HG03039 (cell line): Measurements from ENCODE around the gene ECI1.
A peak's percentile ranks its signal among the peaks of the same experiment; 100 is the strongest.

ENCODE experiments used
- ATAC-seq: cut with Tn5 transposase; IDR thresholded peaks from one replicate; pipeline ENCODE4 v1.9.1; 2021; ENCODE audit warnings: mild to moderate bottlenecking, moderate library complexity; ENCODE audit not compliant: unreplicated experiment

The ECI1 gene, protein sequence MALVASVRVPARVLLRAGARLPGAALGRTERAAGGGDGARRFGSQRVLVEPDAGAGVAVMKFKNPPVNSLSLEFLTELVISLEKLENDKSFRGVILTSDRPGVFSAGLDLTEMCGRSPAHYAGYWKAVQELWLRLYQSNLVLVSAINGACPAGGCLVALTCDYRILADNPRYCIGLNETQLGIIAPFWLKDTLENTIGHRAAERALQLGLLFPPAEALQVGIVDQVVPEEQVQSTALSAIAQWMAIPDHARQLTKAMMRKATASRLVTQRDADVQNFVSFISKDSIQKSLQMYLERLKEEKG

DNA sequence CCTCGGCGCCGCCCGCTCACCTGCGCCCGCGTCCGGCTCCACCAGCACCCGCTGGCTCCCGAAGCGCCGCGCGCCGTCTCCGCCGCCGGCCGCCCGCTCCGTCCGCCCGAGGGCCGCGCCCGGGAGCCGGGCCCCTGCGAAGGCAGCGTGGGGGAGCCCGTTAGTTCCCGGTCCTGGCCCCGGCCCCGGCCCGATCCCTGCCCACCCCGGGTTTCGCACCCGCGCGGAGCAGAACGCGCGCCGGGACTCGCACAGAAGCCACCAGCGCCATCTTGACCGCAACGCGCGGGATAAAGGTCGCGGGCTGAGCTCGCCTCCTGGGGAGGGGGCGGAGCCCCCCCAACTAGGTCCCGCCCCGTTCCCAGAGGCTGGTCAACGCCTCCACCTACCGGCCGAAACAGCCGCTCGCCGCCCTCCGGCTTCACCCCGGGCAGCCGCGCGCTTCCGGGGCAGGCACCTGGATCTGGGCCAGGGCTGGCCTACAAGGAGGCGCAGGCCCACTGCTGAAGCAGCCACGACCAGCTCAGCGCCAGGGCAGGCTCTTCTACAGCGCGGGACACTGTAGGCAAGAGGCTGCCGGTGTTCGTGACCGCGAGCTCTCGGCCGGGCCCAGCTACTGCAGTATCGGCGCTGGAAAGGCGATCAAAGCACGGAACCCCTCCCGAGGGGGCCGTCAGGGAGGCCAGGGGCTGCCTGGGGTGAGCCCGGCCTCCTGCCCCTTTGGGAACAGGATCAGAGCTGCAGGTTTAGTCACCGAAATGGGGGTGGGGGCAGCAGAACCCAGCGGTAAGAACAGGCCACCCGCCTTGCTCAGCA is at the start of gene ECI1:
ECI1 (minus strand) TSS at position 292 of the 816 bp plus-strand sequence; CDS start at position 271, 21 bp downstream.
- peak; percentile 84 for ATAC-seq

DNA sequence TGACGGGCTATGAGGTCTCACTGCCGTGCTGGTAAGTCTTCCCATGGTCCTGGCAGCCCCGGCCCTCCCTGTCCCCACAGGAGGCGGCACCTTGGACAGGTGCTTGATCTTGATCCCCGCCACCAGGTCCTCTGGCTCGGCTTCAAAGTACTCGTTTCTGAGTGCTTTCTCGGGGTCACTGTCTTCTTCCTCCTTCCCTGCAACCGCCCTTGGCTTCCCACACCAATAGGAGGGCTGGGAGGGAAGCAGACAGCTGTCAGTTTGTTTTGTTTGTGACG is 48.5 kb upstream of the ECI1 start:
- no peak for ATAC-seq

DNA sequence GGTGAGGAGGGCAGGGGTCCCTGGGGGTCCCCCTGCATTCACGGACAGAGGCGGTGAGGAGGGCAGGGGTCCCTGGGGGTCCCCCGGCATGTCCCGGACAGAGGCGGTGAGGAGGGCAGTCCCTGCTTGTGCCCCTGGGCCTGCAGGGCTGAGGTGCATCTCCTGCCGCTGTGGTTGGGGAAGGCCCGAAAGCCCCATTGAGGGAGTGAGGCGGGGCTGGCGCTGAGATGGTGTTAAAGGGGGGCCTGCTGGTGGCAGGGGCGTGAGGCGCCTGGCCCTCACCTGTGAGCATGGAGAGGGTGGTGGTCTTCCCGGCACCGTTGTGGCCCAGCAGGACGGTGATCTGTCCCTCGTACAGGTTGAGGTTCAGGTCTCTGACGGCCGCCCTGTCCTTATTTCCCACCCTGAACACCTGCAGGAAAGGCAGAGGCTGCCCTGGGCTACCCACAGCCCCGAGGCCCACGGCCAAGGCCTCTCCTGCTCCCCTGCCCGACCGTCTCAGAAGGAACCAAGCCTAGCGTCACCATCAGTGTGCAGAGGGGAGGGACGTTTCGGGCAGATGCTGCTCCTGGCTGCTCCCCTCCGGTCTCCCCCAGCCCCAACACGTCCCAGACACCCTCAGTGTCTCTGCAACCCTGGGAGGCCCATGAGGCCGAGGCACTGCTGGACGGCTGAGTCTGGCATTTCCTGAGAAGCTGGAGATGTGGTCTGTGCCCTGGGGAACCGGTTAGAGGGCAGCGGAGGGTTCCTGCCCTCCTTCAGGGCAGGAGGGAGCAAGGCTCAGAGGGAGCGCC is 47.9 kb upstream of the ECI1 start:
- no peak for ATAC-seq

DNA sequence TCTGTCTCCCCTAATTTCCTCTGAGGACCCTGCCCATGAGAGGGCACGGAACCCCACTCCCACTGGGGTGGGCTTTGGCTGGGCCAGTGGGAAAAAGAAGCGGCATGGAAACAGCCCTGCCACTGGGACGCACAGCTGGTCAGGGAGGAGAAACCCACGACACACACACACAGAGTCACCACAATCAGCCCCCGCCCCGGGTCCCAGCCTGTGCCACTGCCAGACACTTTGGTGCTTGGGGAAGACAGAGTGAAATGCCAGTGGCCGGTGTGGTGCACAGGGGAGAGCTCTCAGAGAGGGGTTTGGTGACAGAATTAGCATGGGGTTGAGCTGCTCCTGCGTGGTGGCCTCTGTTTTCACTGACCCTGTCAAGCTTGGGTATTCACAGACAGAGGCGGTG is 47.2 kb upstream of the ECI1 start:
- ATAC-seq, result no peak

DNA sequence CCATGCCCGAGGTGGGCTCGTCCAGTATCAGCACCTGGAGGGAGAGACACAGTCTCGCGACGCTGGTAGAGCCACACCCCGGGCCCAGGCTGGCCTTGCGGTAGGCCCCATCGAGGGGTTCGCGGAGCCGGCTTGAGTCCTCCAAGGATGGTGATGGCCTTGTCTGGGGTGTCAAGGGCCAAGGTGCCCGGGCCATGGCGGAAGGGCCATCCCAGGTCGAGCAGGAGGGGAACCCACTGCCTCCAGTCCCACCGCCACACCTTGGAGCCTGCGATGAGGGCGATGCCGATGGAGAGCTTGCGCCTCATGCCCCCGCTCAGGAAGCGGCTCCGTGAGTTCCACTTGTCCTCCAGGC is 46.1 kb upstream of the ECI1 start:
- no peak for ATAC-seq

DNA sequence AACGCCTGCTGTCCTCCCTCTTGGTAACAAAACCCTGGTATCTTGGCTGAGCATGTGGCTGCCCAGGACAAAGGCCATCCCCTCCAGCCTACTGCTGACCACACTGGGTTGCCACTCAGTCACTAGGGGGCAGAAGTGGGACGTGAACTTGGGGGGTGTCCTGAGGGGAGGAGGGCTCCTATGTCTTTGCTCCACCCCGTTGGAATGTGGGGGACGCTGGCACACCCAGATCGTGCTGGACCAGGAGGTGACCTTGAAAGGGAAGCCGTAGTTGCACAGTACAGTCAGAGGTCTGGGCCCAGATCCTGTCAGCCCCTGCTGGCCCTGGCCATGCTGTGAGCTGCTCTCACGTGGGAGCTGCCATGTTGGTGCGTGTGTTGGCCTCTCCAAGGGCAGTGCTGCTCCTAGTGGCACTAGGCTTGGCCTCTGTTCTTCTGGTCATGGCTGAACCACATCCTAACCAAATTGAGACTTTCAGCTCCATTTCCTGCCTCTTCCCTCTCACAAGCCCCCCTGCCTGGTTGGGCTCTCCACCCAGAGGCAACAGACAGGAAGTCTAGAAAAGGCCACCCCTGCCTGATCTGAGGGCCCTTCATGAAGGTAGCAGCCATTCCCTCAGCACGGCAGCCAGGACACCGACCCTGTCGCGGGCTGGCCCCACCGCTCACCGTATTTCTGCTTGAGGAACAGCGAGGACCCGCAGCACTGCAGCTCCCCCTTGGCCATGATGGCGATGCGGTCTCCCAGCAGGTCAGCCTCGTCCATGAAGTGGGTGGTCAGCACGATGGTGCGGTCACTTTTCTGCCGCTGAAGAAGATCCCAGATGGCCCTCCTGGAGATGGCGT is 45.5 kb upstream of the ECI1 start:
- ATAC-seq, result no peak

DNA sequence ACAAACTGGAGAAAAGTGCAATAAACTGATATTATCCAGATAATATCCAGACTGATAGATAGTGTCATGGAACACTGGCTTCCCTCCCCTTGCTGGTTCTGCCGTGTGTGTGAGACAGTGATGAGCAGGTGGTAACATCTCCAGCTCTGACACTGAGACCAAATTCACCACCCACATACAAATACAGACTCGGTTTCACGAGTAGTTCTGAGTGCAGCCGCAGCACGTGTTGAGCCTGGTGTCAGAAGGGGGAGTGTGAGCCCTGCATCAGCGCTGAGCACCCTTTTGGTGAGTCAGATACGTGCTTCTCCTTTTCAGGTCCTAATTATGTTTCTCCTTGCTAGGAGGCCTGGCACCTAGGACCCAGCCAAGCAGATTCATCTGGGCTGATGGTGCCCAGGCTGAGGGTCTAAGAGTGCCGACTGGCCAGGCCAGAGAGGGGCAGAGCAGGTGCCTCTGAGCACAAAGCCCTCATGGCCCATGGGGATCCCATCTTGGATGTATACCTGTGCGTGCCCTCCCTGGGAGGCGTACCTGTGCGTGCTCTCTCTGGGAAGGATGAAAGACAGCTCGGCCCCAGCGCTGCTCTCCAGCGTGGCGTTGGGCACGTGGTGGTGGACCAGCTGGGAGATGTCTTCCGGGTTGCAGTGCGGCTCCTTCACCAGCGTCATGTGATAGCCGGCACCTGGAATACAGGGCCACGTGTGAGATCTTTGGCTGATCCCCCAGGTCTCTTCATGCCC is 43.8 kb upstream of the ECI1 start:
- no peak for ATAC-seq

DNA sequence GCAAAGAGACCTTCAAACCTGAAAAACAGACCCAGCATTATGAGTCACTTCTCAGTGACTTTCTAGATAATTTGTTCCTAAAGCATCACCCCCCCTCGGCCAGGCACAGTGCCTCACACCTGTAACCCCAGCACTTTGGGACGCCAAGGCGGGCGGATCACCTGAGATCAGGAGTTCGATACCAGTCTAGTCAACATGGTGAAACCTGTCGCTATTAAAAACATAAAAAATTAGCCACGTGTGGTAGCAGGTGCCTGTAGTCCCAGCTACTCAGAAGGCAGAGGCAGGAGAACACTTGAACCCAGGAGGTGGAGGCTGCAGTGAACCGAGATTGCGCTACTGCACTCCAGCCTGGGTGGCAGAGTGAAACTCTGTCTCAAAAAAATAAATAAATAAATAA is 40.8 kb upstream of the ECI1 start:
- ATAC-seq, result no peak

DNA sequence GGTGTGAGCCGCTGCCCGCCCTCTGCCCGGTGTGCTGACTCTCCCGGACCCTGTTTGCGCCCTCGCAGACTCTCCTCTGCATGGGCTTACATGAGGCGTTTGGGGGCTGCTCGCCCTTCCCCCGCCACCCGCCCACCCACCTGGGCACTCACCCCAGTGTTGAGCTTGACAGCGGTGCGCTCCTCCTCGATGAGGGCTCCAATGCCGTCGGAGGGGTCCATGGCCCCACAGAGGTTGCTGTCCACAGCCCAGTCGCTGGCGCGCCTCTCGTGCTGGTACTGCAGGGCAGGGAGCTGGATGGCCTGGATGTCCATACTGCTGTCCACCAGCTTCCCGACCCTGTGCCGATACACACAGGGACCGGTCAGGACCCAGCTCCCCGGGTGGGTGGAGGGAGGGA is 37.9 kb upstream of the ECI1 start:
- ATAC-seq, result no peak

DNA sequence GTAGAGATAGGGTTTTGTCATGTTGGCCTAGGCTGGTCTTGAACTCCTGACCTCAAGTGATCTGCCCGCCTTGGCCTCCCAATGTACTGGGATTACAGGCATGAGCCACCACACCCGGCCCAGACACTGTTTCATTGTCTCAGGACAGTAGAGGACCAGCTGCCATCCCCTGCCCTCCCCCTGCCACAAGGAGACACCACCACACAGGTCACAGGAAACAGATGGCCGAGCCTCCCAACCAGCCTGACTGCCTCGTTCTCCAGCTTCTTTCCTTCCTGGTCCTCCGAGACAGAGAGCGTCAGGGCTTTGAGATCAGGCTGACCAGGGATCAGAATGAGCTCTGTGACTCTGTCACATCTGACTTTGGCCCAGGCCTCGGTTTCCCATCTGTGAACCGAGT is 37.3 kb upstream of the ECI1 start:
- no peak for ATAC-seq

DNA sequence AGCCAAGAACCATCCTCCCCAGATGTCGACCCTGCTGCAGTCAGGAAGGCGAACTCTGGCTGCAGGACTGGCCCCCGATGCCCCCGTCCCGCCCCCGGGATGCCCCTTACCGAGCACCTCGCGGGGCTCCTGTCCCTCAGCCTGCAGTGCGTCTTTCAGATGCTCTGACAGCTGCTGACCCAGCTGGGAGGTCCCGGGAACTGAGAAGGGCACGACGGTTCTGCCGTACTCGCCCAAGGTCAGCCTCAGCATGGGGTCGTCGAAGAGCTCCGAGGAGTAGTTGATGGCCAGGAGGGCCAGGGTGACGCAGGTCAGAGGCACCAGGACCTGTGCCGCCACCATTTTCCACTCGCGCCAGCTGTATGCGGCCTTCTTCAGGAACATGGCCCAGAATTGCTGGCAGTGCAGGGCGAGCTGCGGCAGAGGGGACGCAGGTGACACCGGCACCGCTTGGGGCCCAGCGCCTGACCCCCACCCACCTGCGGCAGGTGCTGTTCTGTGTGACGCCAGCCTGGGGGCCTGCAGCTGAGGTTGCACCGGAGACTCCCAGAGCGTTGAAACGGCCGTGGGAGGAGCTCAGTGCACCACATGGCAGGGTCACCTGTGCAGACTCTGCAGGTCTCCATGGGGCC is 36.6 kb upstream of the ECI1 start:
- ATAC-seq, result no peak

DNA sequence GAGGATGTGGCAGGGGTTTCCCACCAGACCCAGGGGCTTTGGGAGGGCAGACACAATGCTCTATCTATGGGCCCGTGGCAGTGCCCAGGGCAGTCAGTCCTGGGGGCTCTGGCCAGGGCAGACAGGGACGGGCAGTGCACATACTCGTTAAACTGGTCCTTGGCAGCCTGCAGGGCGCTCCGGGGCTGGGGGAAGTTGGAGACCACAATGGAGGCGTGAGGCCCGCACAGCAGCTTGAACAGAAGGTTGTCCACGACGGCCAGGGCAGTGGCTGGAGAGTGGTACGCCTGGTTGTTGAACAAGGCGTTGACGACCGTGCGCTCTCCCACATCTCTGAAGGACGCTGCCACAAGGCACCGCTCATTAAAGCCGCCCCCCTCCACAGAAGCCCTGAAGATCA is 35.2 kb upstream of the ECI1 start:
- ATAC-seq, result no peak

DNA sequence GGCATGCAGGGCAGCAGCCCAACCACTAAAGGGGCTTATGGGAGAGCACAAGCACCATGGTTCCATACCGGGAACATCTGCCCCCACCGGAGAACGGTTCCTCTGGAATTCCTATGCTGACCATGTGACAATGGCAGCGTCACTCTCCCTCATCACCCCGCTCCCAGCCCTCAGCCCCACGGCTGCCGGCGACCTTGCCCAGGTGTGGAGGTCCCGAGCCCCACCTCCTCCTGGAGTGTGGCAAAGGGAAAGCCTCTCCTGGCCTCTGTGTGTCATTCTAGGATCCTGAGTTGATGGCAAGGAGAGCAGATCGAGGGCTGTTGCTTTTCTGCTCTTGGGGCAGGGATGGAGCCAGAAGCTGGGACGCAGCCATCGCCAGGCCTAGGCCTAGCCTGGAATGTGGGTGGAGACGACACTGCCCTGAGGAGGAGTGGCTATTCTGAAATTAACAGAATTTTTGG is 34.4 kb upstream of the ECI1 start:
- ATAC-seq, result no peak

DNA sequence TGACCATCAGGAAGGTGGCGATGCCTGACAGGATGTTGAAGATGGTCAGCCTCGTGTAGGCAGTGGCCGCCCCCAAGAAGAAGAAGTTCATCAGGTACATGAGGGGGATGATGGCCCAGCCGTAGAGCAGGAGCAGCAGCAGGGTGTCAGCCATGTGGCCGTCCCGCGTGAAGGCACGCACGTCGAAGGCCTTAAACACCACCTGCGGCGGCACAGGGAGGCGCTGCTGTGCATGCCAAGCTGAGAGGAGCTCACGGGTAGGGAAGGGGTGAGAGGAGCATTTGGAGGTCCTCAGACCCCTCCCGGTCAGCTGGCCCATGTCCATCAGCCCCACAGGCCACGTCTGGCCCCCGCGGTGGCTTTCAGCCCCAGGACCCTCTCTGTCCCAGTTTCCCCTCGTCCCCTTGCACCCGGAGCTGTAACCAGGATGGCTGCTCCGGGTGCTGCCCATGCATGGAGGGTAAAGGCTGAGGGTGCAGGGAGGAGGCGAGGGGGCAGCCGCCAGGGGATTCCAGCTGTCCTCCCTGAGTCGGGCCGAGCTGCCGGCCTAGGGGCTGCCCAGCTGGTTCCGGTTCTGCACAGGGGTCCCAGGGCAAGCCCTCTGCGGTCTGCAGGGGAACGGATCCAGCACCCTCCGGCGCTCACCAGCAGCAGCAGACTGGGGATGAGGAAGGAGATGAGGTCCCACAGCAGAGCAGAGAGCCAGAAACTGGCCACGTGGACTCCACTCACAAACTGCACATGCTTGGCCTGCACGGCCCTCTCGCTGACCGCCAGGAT is 33.6 kb upstream of the ECI1 start:
- no peak for ATAC-seq

DNA sequence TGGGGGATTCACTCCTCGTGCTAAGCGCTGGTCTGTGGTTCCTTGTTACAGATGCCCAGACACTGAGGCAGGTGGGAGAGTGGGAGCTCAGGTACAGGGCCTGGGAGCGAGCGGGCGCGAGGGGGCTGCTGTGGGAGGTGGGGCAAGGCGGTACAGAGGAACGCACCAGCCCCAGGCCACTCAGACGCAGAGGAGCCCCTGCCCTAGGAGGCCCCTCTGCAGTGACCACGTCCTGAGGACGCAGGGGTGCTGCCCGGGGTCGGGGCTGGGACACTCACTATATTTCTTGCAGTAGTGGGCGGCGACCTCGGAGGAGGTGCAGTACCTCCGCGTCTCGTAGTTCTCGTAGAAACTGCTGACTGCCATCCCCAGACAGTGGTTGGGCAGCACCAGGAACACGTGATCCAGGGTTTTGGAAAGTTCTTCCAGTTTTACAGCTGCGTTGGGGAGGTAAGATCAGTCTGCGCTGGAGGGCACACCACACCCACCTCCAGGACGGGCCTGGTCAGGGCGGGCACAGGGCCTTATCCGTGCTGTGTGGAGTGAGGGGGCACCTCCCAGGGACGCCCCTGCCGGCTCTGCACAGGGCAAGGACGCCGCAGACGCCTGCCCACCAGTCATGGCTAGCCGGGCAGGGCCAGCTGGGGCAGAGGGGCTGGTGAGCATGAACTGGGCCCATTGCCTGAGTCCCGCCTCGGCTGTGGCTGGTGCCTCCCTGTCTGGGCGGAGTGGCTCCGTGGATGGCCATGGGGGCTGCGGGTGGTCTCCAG is 32.8 kb upstream of the ECI1 start:
- ATAC-seq, result no peak

DNA sequence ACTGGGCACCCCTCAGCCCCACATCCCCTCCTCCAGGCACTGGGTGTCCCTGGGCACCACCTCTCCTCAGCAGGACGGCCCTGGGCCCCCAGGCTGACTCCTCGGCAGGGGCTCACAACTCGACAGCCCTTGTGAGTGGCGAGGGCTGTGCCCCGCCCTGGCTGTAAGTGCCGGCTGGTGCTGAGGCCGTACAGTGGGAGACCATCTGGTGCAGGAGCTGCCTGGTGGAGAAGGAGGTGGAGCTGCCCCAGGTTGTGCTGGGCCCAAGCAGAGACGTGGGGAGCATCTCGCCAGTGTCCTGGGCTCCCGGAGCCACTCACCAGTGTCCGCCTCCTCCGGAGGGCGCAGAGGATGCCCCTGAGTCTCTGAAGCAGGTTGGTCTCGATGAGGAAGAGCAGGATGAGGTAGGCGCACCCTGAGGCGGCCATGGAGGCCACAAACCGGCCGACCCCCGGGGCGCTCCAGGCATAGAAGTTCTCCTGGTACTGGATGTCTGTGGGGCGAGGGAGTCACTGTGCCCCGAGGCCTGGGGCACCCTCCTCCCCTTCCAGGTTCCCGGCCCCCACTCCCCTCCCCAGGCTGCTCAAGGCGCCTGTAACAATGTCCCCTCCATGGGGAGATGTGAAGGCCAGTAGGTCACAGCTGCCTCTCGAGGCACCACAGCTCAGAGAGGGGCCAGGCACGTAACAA is 31.6 kb upstream of the ECI1 start:
- no peak for ATAC-seq

DNA sequence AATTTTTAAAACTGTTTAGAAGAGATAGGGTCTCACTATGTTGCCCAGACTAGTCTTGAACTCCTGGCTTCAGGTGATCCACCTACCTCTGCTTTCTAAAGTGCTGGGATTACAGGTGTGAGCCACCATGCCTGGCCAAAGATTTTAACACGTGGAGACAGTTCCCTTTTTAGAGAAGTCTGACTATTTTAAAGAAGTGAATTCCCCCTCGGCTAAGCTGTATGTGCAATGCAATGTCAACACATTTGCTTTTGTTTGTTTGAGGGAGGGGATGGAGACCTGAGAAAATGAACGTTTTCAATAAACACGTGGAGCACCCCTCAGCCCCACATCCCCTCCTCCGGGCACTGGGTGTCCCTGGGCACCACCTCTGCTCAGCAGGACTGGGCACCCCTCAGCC is 30.9 kb upstream of the ECI1 start:
- no peak for ATAC-seq
